GM12874 (cell line): Measurements from ENCODE around the gene CYB5RL.

Source experiments
- CTCF ChIP-seq: IDR thresholded peaks from 2 replicates; pipeline ENCODE4 v1.5.1; 2011; ENCODE audit warnings: low read depth, mild to moderate bottlenecking, control low read depth, low read length, moderate library complexity; ENCODE audit not compliant: insufficient read depth

CYB5RL gene

GRCh38 chr1:54193453-54193852 is 6.4 kb downstream of the CYB5RL start:
- no peak for TF ChIP-seq CTCF

GRCh38 chr1:54191525-54191924 is 8.3 kb downstream of the CYB5RL start:
- no peak for TF ChIP-seq CTCF

GRCh38 chr1:54190526-54190925 is 9.3 kb downstream of the CYB5RL start:
- no peak for TF ChIP-seq CTCF

GRCh38 chr1:54188291-54188690 is 11.5 kb downstream of the CYB5RL start:
- TF ChIP-seq CTCF, result no peak

- TF ChIP-seq CTCF, result no peak
These were observed 13.8 kb downstream of the CYB5RL start for GRCh38 chr1:54186056-54186455.

- TF ChIP-seq CTCF, result no peak
These were observed 19.0 kb downstream of the CYB5RL start for GRCh38 chr1:54180701-54181360.

GRCh38 chr1:54178296-54179070 is 21.3 kb downstream of the CYB5RL start:
- no peak for TF ChIP-seq CTCF
